NOMO-1 (cell line): ENCODE data around the gene RAP2C.
A peak's percentile ranks its signal among the peaks of the same experiment; 100 is the strongest.
"Not testable (repeated sequence)": the region's sequence is repeated elsewhere in the genome, so short reads cannot be mapped to it uniquely, and the experiment has no call there.

Source experiments
- DNase-seq, 2 experiments: peaks; one replicate each; lab custom pipeline; 2025; ENCODE audit not compliant: unreplicated experiment in 2 of 2; lab: John Stamatoyannopoulos, UW

Gene RAP2C

DNA sequence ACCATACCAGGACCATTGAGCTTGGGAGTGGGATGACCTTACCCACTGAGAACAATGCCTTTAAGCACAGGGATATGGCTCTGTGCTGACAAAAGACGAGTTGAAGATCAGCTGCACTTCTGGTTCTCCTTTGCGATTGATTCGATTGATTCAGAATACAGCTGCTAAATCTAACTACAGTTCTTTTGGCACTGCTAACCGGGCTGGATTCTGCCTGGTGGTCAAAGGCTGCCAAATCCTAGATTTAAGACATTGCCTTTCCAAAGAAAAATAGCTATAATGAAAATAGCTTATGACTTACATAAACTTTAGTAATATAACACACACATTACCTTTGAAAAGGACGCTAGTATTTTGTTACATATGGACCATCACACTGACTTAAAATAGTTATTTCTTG is 18.3 kb downstream of the RAP2C start:
- no peak for DNase-seq

DNA sequence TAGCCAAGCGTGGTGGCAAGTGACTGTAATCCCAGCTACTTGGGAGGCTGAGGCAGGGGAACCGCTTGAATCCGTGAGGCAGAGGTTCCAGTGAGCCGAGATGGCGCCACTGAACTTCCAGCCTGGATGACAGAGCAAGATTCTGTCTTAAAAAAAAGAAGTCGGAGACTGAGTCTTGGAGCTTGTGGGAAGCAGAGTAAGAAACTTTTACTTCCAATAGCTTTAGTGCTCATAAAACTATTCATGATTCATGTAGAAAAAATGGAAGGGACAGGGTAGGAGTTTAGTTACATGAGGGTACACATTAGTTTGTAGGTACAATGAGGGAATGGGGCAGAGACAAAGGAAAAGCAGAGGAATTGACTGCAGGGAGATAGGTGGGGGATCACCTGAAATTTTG is 19.3 kb downstream of the RAP2C start:
- DNase-seq, result no peak

DNA sequence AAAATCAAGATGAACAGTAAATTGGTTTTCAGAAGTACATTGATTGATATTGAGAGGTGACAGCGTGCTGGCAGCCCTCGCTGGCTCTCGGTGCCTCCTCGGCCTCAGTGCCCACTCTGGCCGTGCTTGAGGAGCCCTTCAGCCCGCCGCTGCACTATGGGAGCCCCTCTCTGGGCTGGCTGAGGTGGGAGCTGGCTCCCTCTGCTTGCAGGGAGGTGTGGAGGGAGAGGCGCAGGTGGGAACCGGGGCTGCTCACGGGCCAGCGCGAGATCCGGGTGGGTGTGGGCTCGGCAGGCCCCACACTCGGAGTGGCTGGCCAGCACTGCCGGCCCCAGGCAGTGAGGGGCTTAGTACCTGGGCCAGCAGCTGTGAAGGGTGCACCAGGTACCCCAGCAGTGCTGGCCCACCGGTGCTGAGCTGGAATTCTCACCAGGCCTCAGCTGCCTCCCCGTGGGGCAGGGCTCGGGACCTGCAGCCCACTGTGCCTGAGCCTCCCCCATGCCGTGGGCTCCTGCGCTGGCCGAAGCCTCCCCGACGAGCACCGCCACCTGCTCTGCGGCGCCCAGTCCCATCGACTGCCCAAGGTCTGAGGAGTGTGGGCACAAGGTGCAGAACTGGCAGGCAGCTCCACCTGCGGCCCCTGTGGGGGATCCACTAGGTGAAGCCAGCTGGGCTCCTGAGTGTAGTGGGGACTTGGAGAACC is 25.2 kb downstream of the RAP2C start:
- no peak for DNase-seq

DNA sequence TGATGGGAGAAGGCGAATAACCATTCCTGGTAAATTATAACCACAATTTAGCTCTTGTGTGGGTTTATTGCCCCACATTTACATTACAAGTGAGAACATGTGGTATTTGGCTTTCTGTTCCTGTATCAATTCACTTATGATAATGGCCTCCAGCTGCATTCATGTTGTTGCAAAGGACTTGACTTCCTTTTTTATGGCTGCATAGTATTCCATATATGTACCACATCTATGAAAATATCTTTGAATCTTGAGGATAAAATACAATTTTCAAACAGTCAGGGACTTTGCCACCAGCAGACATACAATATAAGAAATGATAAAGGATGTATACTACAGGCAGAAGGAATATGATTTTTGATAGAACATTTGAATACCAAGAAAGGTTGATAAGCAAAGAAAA is 27.3 kb downstream of the RAP2C start:
- no peak for DNase-seq

DNA sequence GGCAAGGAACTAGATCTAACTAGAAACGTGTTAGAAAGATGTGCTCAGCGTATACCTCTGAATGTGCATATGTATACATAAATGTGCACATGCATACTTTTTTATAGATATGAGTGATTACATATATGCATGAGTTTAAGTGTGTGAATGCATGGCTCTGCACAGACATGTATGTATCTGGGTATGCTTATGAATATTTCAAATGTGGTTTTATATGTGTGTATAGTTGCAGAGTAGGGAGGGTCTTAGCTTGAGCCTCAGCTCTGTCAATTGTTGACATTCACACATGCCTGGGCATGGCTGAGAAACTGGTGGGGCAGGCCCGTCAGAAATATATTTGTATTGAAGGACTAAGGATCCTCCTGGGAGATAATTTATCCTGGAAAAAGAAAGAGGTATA is 31.1 kb downstream of the RAP2C start:
- no peak for DNase-seq

DNA sequence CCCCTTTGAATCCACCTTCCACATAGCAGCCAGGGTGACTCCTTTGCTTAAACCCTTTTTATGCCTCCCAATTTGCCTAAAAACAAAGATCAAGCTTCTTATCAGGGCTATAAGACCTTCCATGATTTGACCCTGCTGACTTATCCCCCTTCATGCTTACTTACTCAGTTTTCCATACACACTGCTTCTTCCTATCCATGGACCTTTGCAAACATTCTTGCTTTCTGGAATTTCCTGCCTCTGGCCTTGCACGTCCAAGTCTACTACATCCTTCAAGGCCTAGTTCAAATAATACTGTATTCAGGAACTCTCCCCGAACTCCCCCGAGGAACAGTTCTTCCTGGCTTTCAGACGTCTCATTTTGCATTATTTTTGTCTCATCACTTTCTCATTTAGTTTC is 31.8 kb downstream of the RAP2C start:
- DNase-seq, result no peak

DNA sequence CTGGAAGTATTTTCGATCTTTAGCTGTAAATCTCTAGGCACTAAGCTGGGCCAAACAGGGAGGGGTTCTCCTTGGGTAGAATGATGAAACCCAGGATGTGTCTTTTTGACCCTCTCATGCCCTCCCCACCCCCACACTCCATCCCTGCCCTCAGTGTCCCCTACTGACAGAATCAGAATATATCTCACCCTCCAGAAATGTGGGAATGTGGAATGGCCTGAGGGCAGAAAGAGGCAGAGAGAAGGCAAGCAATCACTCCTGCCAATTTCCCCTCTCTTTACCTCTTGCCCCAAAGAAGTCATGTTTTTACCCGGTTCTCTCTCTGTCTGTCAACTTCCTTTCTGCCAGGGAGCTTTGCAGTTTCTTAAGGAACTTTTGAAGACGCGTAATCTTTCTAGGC is 34.4 kb downstream of the RAP2C start:
- DNase-seq, result no peak

DNA sequence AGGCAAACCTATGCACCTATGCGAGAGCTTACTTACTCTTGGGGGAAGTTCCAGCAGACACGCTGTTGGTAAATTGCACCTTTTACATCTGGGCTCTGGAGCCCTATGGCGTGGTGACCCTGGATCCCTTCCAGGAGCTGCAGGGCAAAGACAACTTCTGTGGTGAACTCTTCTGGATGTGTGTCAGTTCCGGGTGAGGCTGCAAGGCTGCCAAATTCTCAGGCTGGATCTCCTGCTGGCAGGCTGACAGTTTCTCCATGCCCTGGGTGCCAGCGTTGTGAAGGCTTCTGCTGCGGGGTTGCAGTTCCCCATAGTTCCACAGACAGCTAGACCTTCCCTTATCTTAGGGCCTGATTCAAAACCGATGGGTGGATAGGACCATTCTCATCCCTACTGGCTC is 37.9 kb downstream of the RAP2C start:
- peak in 1 of 2 experiments; percentile 4 for DNase-seq

DNA sequence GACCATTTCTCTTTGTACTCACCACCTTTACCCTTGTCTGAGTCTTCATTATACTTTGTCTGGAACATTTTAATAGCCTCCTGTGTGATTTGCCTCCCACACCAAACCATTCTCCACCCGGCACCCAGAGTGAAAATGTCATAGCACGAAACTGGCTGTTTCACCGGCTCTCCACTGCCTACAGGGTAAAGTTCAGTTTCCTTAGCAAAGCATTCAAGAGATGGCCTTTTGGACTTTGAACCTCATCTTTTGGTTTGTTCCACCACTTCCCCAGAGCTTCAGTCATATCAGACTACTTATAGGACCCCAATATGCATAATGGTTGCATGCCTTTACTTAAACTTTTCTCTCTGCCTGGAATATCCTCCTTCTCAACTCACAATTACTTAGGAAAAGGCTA is 38.3 kb downstream of the RAP2C start:
- no peak for DNase-seq

DNA sequence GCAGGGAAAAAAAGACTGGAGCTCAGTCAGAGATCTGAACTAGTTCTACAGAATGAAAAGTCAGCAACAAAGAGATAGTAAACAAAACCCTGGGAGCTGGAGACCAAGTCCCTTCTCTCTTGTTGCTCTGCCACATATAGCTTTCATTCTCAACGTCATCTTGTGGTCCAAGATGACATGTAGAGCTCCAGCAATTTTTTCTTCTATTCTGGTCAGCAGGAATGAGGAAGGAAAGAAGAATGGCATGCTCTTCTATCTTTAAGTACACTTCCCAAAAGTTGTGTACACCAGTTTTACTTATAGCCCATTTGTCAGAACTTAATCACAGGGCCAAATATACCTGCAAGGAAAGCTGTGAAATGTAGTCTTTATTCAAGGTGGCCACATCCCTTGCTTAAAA is 45.6 kb downstream of the RAP2C start:
- peak in 1 of 2 experiments; percentile 3 for DNase-seq

DNA sequence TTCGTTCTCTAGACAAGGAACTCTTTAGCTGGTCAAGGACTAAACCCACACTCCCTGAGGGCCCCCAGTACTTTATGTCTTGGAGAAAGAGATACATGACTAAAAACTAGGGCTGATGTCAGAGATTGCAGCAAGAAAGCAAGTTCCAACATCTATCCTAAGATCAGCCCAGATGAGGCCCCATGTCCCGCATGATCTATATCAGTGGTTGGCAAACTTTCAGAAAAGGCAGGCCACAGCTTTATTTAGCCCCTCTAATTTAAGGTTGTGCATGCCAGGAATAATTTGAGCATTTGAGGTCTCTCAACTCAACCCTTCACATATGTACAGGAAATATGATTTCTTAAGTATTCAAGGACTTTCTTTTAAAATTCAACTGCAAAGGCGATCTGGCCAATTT is 47.4 kb downstream of the RAP2C start:
- no peak for DNase-seq

DNA sequence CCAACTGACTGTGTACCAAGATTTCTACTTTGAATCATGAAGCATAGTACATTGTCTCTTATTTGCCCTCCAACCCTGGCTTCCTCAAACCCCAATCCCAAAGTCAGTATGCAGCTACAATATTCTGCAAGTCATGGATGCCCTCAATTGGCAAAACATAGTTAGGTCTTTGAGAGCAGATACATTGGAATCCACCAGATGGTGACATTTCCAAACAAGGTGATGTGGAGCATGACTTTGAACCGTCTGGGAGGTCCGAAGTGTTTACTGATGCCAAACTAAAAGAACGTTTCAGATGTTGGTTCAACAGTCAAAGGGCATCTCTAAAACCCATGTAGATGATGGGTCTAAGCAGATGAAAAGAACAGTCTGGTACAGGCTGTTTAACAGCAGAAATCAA is 47.8 kb downstream of the RAP2C start:
- DNase-seq, result no peak

DNA sequence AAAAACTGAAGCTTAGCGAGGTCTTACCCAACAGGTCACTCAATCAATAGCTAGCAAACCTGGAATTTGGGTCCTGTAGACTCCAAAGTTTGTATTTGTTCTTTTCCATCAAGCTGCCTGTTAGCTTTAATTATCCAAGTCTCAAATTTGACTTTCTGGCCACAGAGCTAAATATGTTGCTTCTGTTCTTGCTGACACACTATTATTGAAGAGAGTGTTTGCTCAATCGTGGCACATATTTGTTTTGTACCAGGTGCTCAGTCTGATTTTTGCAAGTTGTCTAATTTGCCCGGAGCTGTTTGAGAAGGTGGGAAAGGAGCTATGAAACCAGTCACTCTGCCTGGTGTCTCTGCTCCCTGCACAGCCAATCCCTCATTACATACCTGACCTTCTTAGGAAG is 49.7 kb downstream of the RAP2C start:
- DNase-seq, result no peak

DNA sequence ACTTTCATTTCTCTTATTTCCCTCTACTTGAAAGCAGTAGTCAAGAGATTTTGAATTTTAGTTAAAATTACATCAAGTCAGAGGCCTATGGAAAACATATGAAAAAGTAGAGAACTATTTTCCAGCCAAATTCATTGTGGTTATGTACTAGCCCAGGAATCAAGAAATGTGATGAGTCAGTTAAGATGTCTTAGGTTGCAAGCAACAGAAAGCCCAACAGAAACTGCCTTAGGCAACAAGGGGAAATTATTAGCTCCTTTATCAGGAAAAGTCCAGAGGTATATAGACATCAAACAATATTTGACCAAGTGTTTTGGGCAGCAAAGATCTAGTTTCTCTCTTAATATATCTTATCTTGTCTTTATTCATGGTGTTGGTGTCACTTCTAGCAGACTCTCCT is 53.6 kb downstream of the RAP2C start:
- DNase-seq, result no peak

DNA sequence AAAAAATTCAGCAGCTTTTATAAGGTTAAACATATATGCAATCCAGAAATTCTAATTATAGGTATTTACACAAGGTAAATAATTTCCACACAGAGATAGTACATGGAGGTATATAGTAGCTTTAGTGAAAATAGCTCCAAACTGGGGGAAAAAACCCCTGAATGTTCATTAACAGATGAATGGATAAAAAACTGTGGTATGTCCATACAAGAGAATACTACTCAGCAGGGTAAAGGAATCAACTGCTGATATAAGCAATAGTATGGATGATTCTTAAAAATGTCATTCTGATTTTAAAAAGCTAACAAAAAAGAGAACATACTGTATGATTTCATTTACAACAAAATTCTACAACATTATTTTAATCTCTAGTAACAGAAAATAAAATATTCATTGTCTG is 54.2 kb downstream of the RAP2C start:
- DNase-seq, result no peak

DNA sequence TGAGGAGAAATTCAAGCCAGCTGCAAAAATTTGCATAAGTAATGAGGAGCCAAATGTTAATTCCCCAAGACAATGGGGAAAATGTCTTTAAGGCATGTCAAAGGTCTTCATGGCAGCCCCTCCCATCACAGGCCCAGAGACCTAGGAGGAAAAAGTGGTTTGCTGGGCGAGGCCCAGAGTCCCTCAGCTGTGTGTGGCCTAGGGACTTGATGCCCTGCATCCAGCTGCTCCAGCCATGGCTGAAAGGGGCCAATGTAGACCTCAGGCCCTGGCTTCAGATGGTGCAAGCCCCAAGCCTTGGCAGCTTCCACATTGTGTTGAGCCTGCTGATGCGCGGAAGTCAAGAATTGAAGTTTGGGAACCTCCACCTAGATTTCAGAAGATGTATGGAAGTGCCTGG is 56.2 kb downstream of the RAP2C start:
- not testable (repeated sequence) for DNase-seq

DNA sequence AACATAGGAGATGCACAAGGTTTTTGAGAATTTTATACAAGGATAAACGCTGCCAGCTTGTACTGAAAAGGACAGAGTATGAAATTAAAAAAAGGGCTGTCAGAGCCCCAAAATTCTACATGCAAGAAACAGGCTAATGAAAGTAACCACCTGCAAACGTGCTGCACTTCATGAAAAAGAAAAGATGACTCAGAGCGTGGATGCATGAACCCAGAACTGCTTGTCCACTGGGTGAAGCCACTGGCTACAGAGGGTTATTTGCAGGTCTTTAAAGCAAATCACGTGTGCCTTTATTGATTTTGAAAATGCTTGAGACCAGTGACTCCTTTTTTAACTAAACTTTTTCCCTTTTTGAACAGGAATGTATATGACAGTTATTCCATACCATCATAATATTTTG is 66.1 kb downstream of the RAP2C start:
- DNase-seq, result no peak
